ENCODE data around the gene FHOD3.

- no peak for TF ChIP-seq CTCF (IDR thresholded peaks at IDR 0.05; ENCODE audit: low read depth, low read length)
- no peak for TF ChIP-seq POLR2A (IDR thresholded peaks at IDR 0.05; ENCODE audit: extremely low read depth, insufficient read length)
- no peak for TF ChIP-seq MAX (IDR thresholded peaks at IDR 0.05; ENCODE audit: low read depth, low read length)
These were observed 356.4 kb downstream of the FHOD3 start for GRCh38 chr18:36653870-36654269.
